HEK293 (cell line): Measurements from ENCODE around the gene GLCE.

Experiments
- CTCF ChIA-PET: fragments of 350-600 bp; formaldehyde crosslinking; extraction: SDS; loops from one replicate; lab custom pipeline; 2021; ENCODE audit warnings: antibody characterized with exemption; lab: Yijun Ruan, JAX
- POLR2A ChIA-PET: fragments of 300-600 bp; formaldehyde crosslinking; extraction: SDS; loops from one replicate; lab custom pipeline; 2020; ENCODE audit warnings: antibody characterized with exemption, inconsistent platforms; lab: Yijun Ruan, JAX
- H3K27ac ChIP-seq: fragments of 200-500 bp; sonication (Bioruptor generic); 2 replicates; pipeline ENCODE4 v1.5.1; 2014; ENCODE audit warnings: low read depth, low read length, control low read depth, inconsistent platforms; ENCODE audit errors: extremely low read depth
- H3K36me3 ChIP-seq, 2 experiments: fragments of 200-500 bp in 1 of 2; sonication (Bioruptor generic) in 1 of 2; 1 replicate in 1 of 2; 2 replicates in 1 of 2; pipeline ENCODE4 v1.5.1; 2014 to 2017; ENCODE audit warnings: inconsistent platforms in 2 of 2, low read length in 2 of 2; ENCODE audit not compliant: control insufficient read depth in 2 of 2, insufficient read depth in 1 of 2
- H3K4me1 ChIP-seq: fragments of 200-500 bp; sonication (Bioruptor generic); 2 replicates; pipeline ENCODE4 v1.5.1; 2014; ENCODE audit warnings: mild to moderate bottlenecking, low read length, inconsistent platforms; ENCODE audit not compliant: control insufficient read depth, insufficient read depth
- H3K4me3 ChIP-seq: 2 replicates; pipeline ENCODE4 v1.5.1; 2011; ENCODE audit warnings: low read depth, mild to moderate bottlenecking, control low read depth, low read length, moderate library complexity
- H3K9me3 ChIP-seq: fragments of 200-500 bp; sonication (Bioruptor generic); 2 replicates; pipeline ENCODE4 v1.5.1; 2014; ENCODE audit warnings: low read depth, low read length, inconsistent platforms; ENCODE audit not compliant: control insufficient read depth, insufficient read depth
- BCL11B ChIP-seq: fragments of 450-650 bp; formaldehyde crosslinking; IDR thresholded peaks from 2 replicates; pipeline ENCODE4 v1.5.1; 2016; ENCODE audit warnings: low read depth, missing biosample characterization, missing genetic modification characterization
- BCL6B ChIP-seq: fragments of 450-650 bp; formaldehyde crosslinking; IDR thresholded peaks from 2 replicates; pipeline ENCODE4 v1.5.1; 2017; ENCODE audit warnings: missing biosample characterization, missing genetic modification characterization
- CTCF ChIP-seq: fragments of 450-650 bp; formaldehyde crosslinking; IDR thresholded peaks from 2 replicates; pipeline ENCODE4 v1.5.1; 2016; ENCODE audit warnings: missing biosample characterization, missing genetic modification characterization
- EGR2 ChIP-seq: fragments of 450-650 bp; formaldehyde crosslinking; IDR thresholded peaks from 2 replicates; pipeline ENCODE4 v1.5.1; 2016; ENCODE audit warnings: low read depth, missing biosample characterization, missing genetic modification characterization
- GLIS1 ChIP-seq: fragments of 450-650 bp; formaldehyde crosslinking; IDR thresholded peaks from 2 replicates; pipeline ENCODE4 v1.5.1; 2016; ENCODE audit warnings: missing biosample characterization, missing genetic modification characterization
- HOXD13 ChIP-seq: sonication (generic); formaldehyde crosslinking; IDR thresholded peaks from 2 replicates; pipeline ENCODE4 v1.8.0; 2022; ENCODE audit warnings: missing genetic modification reagents, borderline replicate concordance
- KLF1 ChIP-seq: fragments of 450-650 bp; formaldehyde crosslinking; IDR thresholded peaks from 2 replicates; pipeline ENCODE4 v1.5.1; 2016; ENCODE audit warnings: missing biosample characterization, missing genetic modification characterization
- SALL2 ChIP-seq: fragments of 450-650 bp; formaldehyde crosslinking; IDR thresholded peaks from 2 replicates; pipeline ENCODE4 v1.5.0; 2017; ENCODE audit warnings: missing biosample characterization, mild to moderate bottlenecking, missing genetic modification characterization, borderline replicate concordance
- ZFHX2 ChIP-seq: fragments of 450-650 bp; formaldehyde crosslinking; conservative IDR thresholded peaks from 2 replicates; pipeline ENCODE4 v1.5.1; 2016; ENCODE audit warnings: missing biosample characterization, missing genetic modification characterization
- ZFP37 ChIP-seq: fragments of 450-650 bp; formaldehyde crosslinking; IDR thresholded peaks from 2 replicates; pipeline ENCODE4 v1.5.1; 2016; ENCODE audit warnings: missing biosample characterization, missing genetic modification characterization
- ZNF266 ChIP-seq: fragments of 450-650 bp; formaldehyde crosslinking; IDR thresholded peaks from 2 replicates; pipeline ENCODE4 v1.5.1; 2016; ENCODE audit warnings: missing biosample characterization, missing genetic modification characterization, low read depth
- ZNF311 ChIP-seq: fragments of 450-650 bp; formaldehyde crosslinking; IDR thresholded peaks from 2 replicates; pipeline ENCODE4 v1.5.1; 2017; ENCODE audit warnings: missing biosample characterization, missing genetic modification characterization, borderline replicate concordance
- ZNF324 ChIP-seq: fragments of 450-650 bp; formaldehyde crosslinking; IDR thresholded peaks from 2 replicates; pipeline ENCODE4 v1.5.1; 2016; ENCODE audit warnings: missing biosample characterization, missing genetic modification characterization
- ZNF354C ChIP-seq: fragments of 450-650 bp; formaldehyde crosslinking; IDR thresholded peaks from 2 replicates; pipeline ENCODE4 v1.5.1; 2016; ENCODE audit warnings: missing biosample characterization, missing genetic modification characterization, low read depth, borderline replicate concordance
- ZNF398 ChIP-seq: fragments of 450-650 bp; formaldehyde crosslinking; IDR thresholded peaks from 2 replicates; pipeline ENCODE4 v1.5.1; 2017; ENCODE audit warnings: missing biosample characterization, missing genetic modification characterization
- ZNF426 ChIP-seq: fragments of 450-650 bp; formaldehyde crosslinking; IDR thresholded peaks from 2 replicates; pipeline ENCODE4 v1.5.1; 2017; ENCODE audit warnings: missing biosample characterization, missing genetic modification characterization, mild to moderate bottlenecking, inconsistent platforms, moderate library complexity
- ZNF529 ChIP-seq: fragments of 450-650 bp; formaldehyde crosslinking; IDR thresholded peaks from 2 replicates; pipeline ENCODE4 v1.5.1; 2017; ENCODE audit warnings: missing genetic modification characterization, missing biosample characterization; ENCODE audit not compliant: insufficient replicate concordance
- ZNF549 ChIP-seq: fragments of 450-650 bp; IDR thresholded peaks from 2 replicates; pipeline ENCODE4 v1.5.1; 2018; ENCODE audit warnings: missing biosample characterization, missing genetic modification characterization, mild to moderate bottlenecking, inconsistent platforms, moderate library complexity
- ZNF621 ChIP-seq: fragments of 450-650 bp; formaldehyde crosslinking; IDR thresholded peaks from 2 replicates; pipeline ENCODE4 v1.5.1; 2017; ENCODE audit warnings: missing biosample characterization, missing genetic modification characterization
- ZNF658 ChIP-seq: fragments of 450-650 bp; formaldehyde crosslinking; IDR thresholded peaks from 2 replicates; pipeline ENCODE4; 2016; ENCODE audit warnings: missing biosample characterization, missing genetic modification characterization
- ZNF837 ChIP-seq: fragments of 450-650 bp; formaldehyde crosslinking; IDR thresholded peaks from 2 replicates; pipeline ENCODE4 v1.5.1; 2016; ENCODE audit warnings: missing biosample characterization, missing genetic modification characterization
- TF ChIP-seq, protein P1 (sequence below): fragments of 450-650 bp; formaldehyde crosslinking; IDR thresholded peaks from 2 replicates; pipeline ENCODE4 v1.5.1; 2017; ENCODE audit warnings: missing biosample characterization, missing genetic modification characterization
- TF ChIP-seq, protein P2 (sequence below): fragments of 450-650 bp; formaldehyde crosslinking; IDR thresholded peaks from 2 replicates; pipeline ENCODE4 v1.5.1; 2017; ENCODE audit warnings: missing biosample characterization, missing genetic modification characterization

The GLCE gene

DNA sequence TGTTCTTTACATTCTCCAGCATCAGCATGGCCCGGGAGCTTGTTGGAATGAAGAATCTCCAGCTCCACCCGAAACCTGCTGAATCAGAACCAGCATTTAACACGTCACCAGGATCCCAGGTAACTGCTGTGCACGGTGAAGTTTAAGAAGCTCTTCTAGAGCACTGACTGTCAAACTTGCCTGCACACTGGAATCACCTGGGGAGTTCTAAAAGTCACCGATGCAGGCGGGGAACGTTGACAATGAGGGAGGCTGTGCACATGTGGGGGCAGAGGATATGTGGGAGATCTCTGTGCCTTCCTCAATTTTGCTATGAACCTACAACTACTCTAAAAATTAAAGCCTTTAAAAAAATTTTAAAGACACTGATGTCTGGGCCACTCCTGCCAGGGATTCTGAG lies 119.2 kb downstream of the GLCE start:
- no peak for TF ChIP-seq ZNF658 (tag by site-specific recombination)
- TF ChIP-seq ZNF529 (tag by site-specific recombination) = no peak
- no peak for TF ChIP-seq ZNF426 (tag by site-specific recombination)
- TF ChIP-seq, protein P1, sequence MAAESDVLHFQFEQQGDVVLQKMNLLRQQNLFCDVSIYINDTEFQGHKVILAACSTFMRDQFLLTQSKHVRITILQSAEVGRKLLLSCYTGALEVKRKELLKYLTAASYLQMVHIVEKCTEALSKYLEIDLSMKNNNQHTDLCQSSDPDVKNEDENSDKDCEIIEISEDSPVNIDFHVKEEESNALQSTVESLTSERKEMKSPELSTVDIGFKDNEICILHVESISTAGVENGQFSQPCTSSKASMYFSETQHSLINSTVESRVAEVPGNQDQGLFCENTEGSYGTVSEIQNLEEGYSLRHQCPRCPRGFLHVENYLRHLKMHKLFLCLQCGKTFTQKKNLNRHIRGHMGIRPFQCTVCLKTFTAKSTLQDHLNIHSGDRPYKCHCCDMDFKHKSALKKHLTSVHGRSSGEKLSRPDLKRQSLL (tag by site-specific recombination) = no peak
- TF ChIP-seq ZNF621 (tag by site-specific recombination) = no peak
- no peak for TF ChIP-seq ZNF324 (tag by site-specific recombination)
- no peak for TF ChIP-seq BCL11B
- TF ChIP-seq HOXD13 (CRISPR knock-in tag) = no peak
- TF ChIP-seq, protein P2, sequence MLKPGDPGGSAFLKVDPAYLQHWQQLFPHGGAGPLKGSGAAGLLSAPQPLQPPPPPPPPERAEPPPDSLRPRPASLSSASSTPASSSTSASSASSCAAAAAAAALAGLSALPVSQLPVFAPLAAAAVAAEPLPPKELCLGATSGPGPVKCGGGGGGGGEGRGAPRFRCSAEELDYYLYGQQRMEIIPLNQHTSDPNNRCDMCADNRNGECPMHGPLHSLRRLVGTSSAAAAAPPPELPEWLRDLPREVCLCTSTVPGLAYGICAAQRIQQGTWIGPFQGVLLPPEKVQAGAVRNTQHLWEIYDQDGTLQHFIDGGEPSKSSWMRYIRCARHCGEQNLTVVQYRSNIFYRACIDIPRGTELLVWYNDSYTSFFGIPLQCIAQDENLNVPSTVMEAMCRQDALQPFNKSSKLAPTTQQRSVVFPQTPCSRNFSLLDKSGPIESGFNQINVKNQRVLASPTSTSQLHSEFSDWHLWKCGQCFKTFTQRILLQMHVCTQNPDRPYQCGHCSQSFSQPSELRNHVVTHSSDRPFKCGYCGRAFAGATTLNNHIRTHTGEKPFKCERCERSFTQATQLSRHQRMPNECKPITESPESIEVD (tag by site-specific recombination) = no peak
- no peak for TF ChIP-seq SALL2 (tag by site-specific recombination)
- no peak for TF ChIP-seq ZNF398
- TF ChIP-seq ZNF549 (tag by site-specific recombination) = no peak
- TF ChIP-seq ZNF266 (tag by site-specific recombination) = no peak
- no peak for TF ChIP-seq BCL6B (tag by site-specific recombination)
- TF ChIP-seq ZFP37 (tag by site-specific recombination) = no peak
- TF ChIP-seq ZNF837 (tag by site-specific recombination) = no peak
- TF ChIP-seq KLF1 (tag by site-specific recombination) = no peak
- TF ChIP-seq ZFHX2 (tag by site-specific recombination) = no peak
- TF ChIP-seq ZNF311 (tag by site-specific recombination) = no peak
- peaks cover 9% of the 10 kb centered on the region; the same call in 1 of the 2 replicates for H3K4me1 ChIP-seq
- ChIA-PET POLR2A (no interaction called here), CTCF (interaction anchor here (2.7 to 4.8 kb wide), 2 partner anchors 14 to 220 kb away, joined by 12 to 19 read pairs; no protein-coding TSS in a partner anchor)
- no peak overlapping the region for H3K27ac ChIP-seq
- no peaks in the 10 kb centered on the region for H3K9me3 ChIP-seq
- H3K4me3 ChIP-seq = no peak overlapping the region
- H3K36me3 ChIP-seq = no peaks in the 10 kb centered on the region

GRCh38 chr15:69280783-69281182 lies 120.3 kb downstream of the GLCE start:
- Histone ChIP-seq H3K4me1 (peaks cover under 1% of the 10 kb centered on the region; the same call in 1 of the 2 replicates), H3K36me3 (no peaks in the 10 kb centered on the region), H3K9me3 (no peaks in the 10 kb centered on the region), H3K4me3 (no peak overlapping the region), H3K27ac (no peak overlapping the region)
- POLR2A ChIA-PET = no interaction called here
- CTCF ChIA-PET = interaction anchor here (2.7 to 4.8 kb wide), 2 partner anchors 15 to 222 kb away, joined by 12 to 19 read pairs; no protein-coding TSS in a partner anchor
- TF ChIP-seq ZNF354C (tag by site-specific recombination) (no peak), ZNF398 (0 out of 2 replicates have a peak, but pooled peaks have one; percentile 34), CTCF (no peak), ZFHX2 (tag by site-specific recombination) (peak; percentile 84), EGR2 (tag by site-specific recombination) (peak; percentile 43), GLIS1 (tag by site-specific recombination) (peak; percentile 41)
